ENCODE data around the gene NEDD4L.

DNA sequence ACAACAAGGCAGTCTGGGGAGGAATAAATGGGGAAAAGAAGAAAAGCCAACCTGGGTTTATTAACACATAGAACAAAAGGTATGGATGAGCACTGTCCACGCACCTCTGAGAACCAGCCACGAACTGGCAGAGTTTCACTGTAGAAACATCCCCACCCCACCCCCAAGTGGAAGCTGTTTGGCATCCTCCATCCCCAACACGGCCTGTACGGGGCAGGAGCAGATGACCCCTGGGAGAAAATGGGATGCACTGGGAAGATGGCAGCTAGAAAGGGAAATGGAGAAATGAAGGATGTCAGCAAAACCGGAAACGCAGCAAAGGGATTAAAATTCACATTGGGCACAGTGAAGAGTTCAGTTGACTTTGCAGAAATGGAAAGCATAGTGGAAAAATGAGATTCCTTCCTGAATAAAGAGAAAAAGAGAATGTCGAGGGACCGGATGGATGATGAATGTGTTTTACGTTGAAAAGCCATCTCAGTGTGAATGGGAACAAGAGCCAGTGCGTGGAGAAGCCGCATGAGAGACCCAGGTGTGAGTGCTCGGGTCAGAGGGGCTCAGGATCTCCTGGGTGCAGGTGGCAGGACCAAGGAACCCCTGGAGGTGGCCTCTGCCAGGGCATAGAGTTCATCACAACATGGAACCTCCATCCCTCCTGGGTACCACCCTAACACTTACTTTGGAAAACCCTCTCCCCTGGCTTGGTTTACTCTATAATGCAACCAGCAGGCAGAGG lies 337.8 kb downstream of the NEDD4L start:
- TF ChIP-seq, protein P1, sequence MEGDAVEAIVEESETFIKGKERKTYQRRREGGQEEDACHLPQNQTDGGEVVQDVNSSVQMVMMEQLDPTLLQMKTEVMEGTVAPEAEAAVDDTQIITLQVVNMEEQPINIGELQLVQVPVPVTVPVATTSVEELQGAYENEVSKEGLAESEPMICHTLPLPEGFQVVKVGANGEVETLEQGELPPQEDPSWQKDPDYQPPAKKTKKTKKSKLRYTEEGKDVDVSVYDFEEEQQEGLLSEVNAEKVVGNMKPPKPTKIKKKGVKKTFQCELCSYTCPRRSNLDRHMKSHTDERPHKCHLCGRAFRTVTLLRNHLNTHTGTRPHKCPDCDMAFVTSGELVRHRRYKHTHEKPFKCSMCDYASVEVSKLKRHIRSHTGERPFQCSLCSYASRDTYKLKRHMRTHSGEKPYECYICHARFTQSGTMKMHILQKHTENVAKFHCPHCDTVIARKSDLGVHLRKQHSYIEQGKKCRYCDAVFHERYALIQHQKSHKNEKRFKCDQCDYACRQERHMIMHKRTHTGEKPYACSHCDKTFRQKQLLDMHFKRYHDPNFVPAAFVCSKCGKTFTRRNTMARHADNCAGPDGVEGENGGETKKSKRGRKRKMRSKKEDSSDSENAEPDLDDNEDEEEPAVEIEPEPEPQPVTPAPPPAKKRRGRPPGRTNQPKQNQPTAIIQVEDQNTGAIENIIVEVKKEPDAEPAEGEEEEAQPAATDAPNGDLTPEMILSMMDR (IDR thresholded peaks at IDR 0.05; ENCODE audit: insufficient read depth, low read length, poor library complexity, severe bottlenecking) = no peak
- TF ChIP-seq EZH2phosphoT487 (conservative IDR thresholded peaks at IDR 0.05; ENCODE audit: low read length) = no peak
